Peyer's patch (tissue), 4 donors: ENCODE results near the gene STX1B. TPM values are rescaled to one million over a fixed set of nuclear protein-coding genes. Genes with fewer than 3 reads are reported as not detected.

ENCODE experiments used
- DNase-seq, 3 donors: peaks; one replicate each; pipeline ENCODE4 v3.0.0-alpha.2; 2017 to 2019
- H3K27ac ChIP-seq, 4 donors: fragments of 200-600 bp; sonication (generic); one replicate each; pipeline ENCODE4 v1.5.1; 2016 to 2019
- H3K27me3 ChIP-seq, 2 donors: fragments of 200-600 bp; sonication (generic); one replicate each; pipeline ENCODE4 v1.5.1; 2019
- H3K36me3 ChIP-seq, 3 donors: fragments of 200-600 bp; sonication (generic); one replicate each; pipeline ENCODE4 v1.5.1; 2016 to 2019
- H3K4me1 ChIP-seq, 4 donors: fragments of 200-600 bp; sonication (generic); one replicate each; pipeline ENCODE4 v1.5.1; 2016 to 2019
- H3K4me3 ChIP-seq, 4 donors: fragments of 200-600 bp; sonication (generic); 1 replicate in 3 of 4; 2 replicates in 1 of 4; pipeline ENCODE4 v1.5.1; 2016 to 2019; ENCODE audit warnings: mild to moderate bottlenecking in 1 of 4
- H3K9me3 ChIP-seq, 4 donors: fragments of 200-600 bp; sonication (generic); one replicate each; pipeline ENCODE4 v1.5.1; 2016 to 2019; ENCODE audit warnings: mild to moderate bottlenecking in 1 of 4
- POLR2A ChIP-seq, 2 donors: fragments of 450-650 bp; IDR thresholded peaks; one replicate each; pipeline ENCODE4 v1.5.1; 2017; ENCODE audit warnings: antibody characterized with exemption in 2 of 2, mild to moderate bottlenecking in 2 of 2, moderate library complexity in 2 of 2
- total RNA-seq, 4 donors: library from RNA; depleted of rRNA; stranded (reverse); fragments of >200 nt; gene quantifications; one replicate each; pipeline ENCODE4 v1.1.0, GENCODE V29; 2016
- TF ChIP-seq, protein P1 (sequence below), 6 experiments: fragments of 450-650 bp in 4 of 6; fragments of 200-600 bp in 2 of 6; sonication (generic) in 1 of 6; IDR thresholded peaks; one replicate each; pipeline ENCODE4 v1.5.1; 2017 to 2019; ENCODE audit warnings: antibody characterized with exemption in 6 of 6, mild to moderate bottlenecking in 3 of 6, moderate library complexity in 1 of 6

Gene STX1B
- total RNA-seq, 4 donors from 2014 or later, result 0.18 to 1.3 (median 1.0) TPM; not detected in 1

DNA sequence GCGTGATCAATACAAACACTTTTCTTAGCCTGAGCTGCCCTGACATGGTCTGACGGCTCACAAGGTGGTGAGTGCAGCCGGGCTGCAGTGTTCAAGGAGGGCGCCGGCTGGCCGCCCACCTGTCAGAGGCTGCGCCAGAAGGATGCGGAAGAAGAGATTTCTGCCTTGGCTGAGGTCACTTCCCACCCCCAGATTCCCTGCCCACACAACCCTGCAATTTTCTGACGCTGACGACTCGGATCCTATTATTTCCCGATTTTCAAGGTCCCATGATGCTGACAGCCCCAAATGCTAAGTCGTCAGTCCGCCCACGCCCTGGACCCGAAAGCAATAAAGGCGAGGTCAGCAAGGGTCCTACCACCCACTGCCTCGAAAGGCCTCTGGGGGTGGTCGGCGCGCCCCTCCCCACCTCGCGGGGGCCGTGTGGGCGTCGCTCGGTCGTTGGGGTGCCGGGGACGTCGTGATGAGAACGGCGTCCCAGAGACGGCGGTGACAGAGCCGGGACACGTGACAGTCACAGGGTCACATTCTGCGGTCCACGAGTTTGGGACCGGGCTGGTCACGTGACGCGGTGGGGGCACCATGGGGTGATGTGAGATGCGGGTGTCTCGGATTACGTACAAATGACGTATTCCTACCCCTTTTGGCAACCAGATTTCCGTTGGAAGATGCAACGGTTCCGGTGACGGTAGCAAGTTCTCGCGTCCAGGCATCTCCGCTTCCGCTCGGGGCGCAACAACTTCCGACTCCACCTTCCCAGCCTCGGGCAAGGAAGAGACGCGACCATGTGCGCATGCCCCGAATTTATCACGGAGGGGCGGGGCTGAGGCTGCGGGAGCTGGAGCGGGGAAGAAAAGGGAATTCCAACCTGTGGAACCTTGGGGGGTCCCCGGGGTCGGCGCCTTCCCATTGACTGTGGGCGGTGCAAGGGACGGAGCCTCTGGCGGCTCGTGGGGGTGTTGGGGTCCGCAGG, 22.6 kb upstream of the STX1B start, which contains the start of gene STX4:
TSS of gene STX4 (plus strand) at position 823 of the 973 bp plus-strand sequence. CDS start 248 bp downstream, outside the sequence.
- Histone ChIP-seq H3K36me3 (peaks cover 0 to 14% (median 0%) of the 10 kb centered on the region in 3 donors), H3K4me1 (peaks cover 0 to 21% (median 0%) of the 10 kb centered on the region in 4 donors), H3K4me3 (peak within 1 kb of the TSS; percentile 69 to 93 (median 92)), H3K27me3 (no peaks in the 10 kb centered on the region), H3K27ac (peak within 1 kb of the TSS; percentile 91 to 98 (median 96)), H3K9me3 (no peaks in the 10 kb centered on the region)
- peak; percentile 97 to 99 (median 98) for DNase-seq
- TF ChIP-seq, protein P1, sequence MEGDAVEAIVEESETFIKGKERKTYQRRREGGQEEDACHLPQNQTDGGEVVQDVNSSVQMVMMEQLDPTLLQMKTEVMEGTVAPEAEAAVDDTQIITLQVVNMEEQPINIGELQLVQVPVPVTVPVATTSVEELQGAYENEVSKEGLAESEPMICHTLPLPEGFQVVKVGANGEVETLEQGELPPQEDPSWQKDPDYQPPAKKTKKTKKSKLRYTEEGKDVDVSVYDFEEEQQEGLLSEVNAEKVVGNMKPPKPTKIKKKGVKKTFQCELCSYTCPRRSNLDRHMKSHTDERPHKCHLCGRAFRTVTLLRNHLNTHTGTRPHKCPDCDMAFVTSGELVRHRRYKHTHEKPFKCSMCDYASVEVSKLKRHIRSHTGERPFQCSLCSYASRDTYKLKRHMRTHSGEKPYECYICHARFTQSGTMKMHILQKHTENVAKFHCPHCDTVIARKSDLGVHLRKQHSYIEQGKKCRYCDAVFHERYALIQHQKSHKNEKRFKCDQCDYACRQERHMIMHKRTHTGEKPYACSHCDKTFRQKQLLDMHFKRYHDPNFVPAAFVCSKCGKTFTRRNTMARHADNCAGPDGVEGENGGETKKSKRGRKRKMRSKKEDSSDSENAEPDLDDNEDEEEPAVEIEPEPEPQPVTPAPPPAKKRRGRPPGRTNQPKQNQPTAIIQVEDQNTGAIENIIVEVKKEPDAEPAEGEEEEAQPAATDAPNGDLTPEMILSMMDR (IDR thresholded peaks at IDR 0.05), result peak in 1 of 6 experiments; percentile 13
- TF ChIP-seq POLR2A (IDR thresholded peaks at IDR 0.05), result peak; percentile 19 to 36

DNA sequence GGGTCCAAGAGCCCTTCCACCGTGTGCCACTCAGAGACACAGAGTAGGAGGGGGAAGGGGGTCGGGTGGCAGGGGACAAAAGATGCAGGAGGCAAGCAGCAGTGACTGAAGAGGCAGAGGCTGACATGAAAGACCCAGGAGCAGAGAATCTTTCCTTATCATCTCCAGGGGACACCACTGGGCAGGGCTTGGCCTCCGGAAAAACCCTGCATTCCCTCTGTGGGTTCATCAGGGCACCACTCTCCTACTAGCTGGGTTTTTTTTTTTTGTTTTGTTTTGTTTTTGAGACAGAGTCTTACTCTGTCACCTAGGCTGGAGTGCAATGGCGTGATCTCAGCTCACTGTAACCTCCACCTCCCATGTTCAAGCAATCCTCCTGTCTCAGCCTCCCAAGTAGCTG, 20.8 kb upstream of the STX1B start:
- no peak overlapping the region for H3K27ac ChIP-seq

DNA sequence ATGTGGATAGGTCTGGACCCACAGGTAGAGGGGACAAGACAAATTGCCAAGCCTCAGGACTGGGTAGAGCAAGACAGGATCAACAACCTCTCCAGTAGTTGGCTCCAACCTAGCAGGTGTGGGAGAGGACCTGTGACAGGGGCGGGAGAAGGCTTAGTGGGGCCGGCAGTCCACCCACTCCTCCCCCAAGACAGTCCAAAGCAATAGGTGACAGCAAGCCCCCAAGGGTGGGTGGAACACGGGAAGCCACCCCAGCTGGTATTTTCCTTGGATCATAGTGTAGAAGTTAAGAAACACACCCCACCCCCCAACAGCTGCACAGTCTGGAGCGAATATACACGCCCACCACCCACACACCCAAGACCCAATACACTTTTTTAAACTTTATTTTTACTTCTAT, 18.8 kb upstream of the STX1B start:
- H3K4me3 ChIP-seq, result no peak overlapping the region
- TF ChIP-seq, protein P1 (IDR thresholded peaks at IDR 0.05), result no peak
- TF ChIP-seq POLR2A (IDR thresholded peaks at IDR 0.05), result no peak
- peaks cover 0 to under 1% (median 0%) of the 10 kb centered on the region in 4 donors for H3K4me1 ChIP-seq
- no peak for DNase-seq
- H3K27me3 ChIP-seq, result no peaks in the 10 kb centered on the region
- no peaks in the 10 kb centered on the region for H3K36me3 ChIP-seq
- H3K9me3 ChIP-seq, result no peaks in the 10 kb centered on the region
- no peak overlapping the region for H3K27ac ChIP-seq

More for the DNA sequence above, 20.8 kb upstream of the STX1B start:
- H3K4me1 ChIP-seq, result peaks cover 0 to 18% (median 0%) of the 10 kb centered on the region in 4 donors
- DNase-seq, result no peak
- no peaks in the 10 kb centered on the region for H3K9me3 ChIP-seq
- TF ChIP-seq, protein P1 (IDR thresholded peaks at IDR 0.05), result no peak
- no peak for TF ChIP-seq POLR2A (IDR thresholded peaks at IDR 0.05)
- no peaks in the 10 kb centered on the region for H3K27me3 ChIP-seq
- H3K4me3 ChIP-seq, result no peak overlapping the region
- peaks cover 0 to 9% (median 0%) of the 10 kb centered on the region in 3 donors for H3K36me3 ChIP-seq

DNA sequence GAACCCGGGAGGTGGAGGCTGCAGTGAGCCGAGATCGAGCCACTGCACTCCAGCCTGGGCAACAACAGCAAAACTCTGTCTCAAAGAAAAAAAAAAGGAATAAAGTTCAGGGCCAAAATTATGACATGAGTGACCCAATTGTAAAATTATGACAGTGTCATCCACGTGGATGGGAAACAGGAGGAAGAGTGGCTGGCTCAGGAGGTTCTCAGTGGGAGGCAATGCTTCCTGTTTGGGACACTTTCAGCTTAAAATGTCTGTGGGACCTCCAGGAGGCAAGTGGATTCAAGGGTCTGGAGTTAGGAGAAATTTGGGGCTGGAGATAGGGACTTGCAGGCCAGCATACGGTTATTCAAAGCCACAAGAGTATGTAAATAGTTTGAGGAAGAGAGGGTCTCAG, 14.9 kb upstream of the STX1B start:
- Histone ChIP-seq H3K36me3 (no peaks in the 10 kb centered on the region), H3K27ac (no peak overlapping the region), H3K27me3 (no peaks in the 10 kb centered on the region), H3K4me1 (no peaks in the 10 kb centered on the region), H3K4me3 (no peak overlapping the region), H3K9me3 (no peaks in the 10 kb centered on the region)
- TF ChIP-seq, protein P1 (IDR thresholded peaks at IDR 0.05), result no peak
- no peak for TF ChIP-seq POLR2A (IDR thresholded peaks at IDR 0.05)
- no peak for DNase-seq

DNA sequence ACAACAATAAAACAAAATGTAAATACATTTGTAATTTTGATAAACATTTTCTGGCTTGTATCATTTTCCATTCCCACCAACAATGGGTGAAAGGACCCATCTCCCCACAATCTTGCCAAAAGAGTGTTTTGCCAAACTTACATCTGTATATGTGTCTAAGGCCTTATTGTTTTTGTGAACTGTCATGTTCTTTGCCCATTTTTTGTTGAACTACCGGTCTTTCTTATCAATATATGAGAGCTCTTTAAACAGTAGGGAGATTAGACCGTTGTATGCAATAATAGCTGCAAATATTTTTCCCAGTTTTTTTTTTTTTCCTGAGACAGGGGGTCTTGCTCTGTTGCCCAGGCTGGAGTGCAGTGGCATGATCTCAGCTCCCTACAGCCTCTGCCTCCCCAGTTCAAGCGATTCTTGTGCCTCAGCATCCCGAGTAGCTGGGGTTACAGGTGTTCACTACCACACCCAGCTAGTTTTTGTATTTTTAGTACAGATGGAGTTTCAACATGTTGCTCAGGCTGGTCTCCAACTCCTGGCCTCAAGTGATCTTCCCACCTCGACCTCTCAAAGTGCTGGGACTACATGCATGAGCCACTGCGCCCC, 13.3 kb upstream of the STX1B start:
- H3K36me3 ChIP-seq, result no peaks in the 10 kb centered on the region
- no peak overlapping the region for H3K4me3 ChIP-seq
- H3K27me3 ChIP-seq, result no peaks in the 10 kb centered on the region
- H3K9me3 ChIP-seq, result no peaks in the 10 kb centered on the region
- no peaks in the 10 kb centered on the region for H3K4me1 ChIP-seq
- TF ChIP-seq, protein P1 (IDR thresholded peaks at IDR 0.05), result no peak
- no peak for TF ChIP-seq POLR2A (IDR thresholded peaks at IDR 0.05)
- H3K27ac ChIP-seq, result no peak overlapping the region
- no peak for DNase-seq
